SH-SY5Y (cell line): ENCODE data around the gene ZNF107.

Experiments used
- GATA2 ChIP-seq: IDR thresholded peaks from 2 replicates; pipeline ENCODE4 v1.6.1; 2011; ENCODE audit warnings: mild to moderate bottlenecking, low read depth, low read length
- GATA3 ChIP-seq: IDR thresholded peaks from 2 replicates; pipeline ENCODE4 v1.6.1; 2011; ENCODE audit warnings: low read depth, mild to moderate bottlenecking, low read length, moderate library complexity

- TF ChIP-seq GATA2 (no peak), GATA3 (no peak)
Measured at GRCh38 chr7:64628721-64629120, 37.2 kb upstream of the ZNF107 start.
